GM19468 (cell line): ENCODE data around the gene TSHZ1.
"Not testable (repeated sequence)": the region's sequence is repeated elsewhere in the genome, so short reads cannot be mapped to it uniquely, and the experiment has no call there.

ENCODE experiments used
- ATAC-seq: cut with Tn5 transposase; IDR thresholded peaks from one replicate; pipeline ENCODE4 v1.9.1; 2021; ENCODE audit warnings: mild to moderate bottlenecking, moderate library complexity, moderate number of reproducible peaks; ENCODE audit not compliant: unreplicated experiment; ENCODE audit errors: extremely low read depth

The TSHZ1 gene

GRCh38 chr18:75290737-75291358, 80.3 kb downstream of the TSHZ1 start:
- ATAC-seq: no peak

- no peak for ATAC-seq
Observed at GRCh38 chr18:75291460-75291859, 80.9 kb downstream of the TSHZ1 start.

GRCh38 chr18:75293591-75293990, 83.0 kb downstream of the TSHZ1 start:
- ATAC-seq: no peak

GRCh38 chr18:75297731-75298130, 87.1 kb downstream of the TSHZ1 start:
- ATAC-seq: no peak

- ATAC-seq: no peak
Observed at GRCh38 chr18:75304678-75305557, 94.3 kb downstream of the TSHZ1 start.

GRCh38 chr18:75305984-75306383, 95.4 kb downstream of the TSHZ1 start:
- no peak for ATAC-seq

GRCh38 chr18:75307530-75307929, 96.9 kb downstream of the TSHZ1 start:
- ATAC-seq: no peak

- ATAC-seq: no peak
Observed at GRCh38 chr18:75309564-75309963, 99.0 kb downstream of the TSHZ1 start.

GRCh38 chr18:75314117-75314516, 103.5 kb downstream of the TSHZ1 start:
- no peak for ATAC-seq

- ATAC-seq: no peak
Observed at GRCh38 chr18:75314606-75315005, 104.0 kb downstream of the TSHZ1 start.

GRCh38 chr18:75316223-75316622, 105.6 kb downstream of the TSHZ1 start:
- no peak for ATAC-seq

GRCh38 chr18:75316826-75317225, 106.2 kb downstream of the TSHZ1 start:
- no peak for ATAC-seq

- ATAC-seq: no peak
Observed at GRCh38 chr18:75317300-75317699, 106.7 kb downstream of the TSHZ1 start.

GRCh38 chr18:75317703-75318102, 107.1 kb downstream of the TSHZ1 start:
- ATAC-seq: no peak

GRCh38 chr18:75319905-75320304, 109.3 kb downstream of the TSHZ1 start:
- ATAC-seq: no peak

- ATAC-seq: no peak
Observed at GRCh38 chr18:75320506-75320905, 109.9 kb downstream of the TSHZ1 start.

- no peak for ATAC-seq
Observed at GRCh38 chr18:75321431-75321830, 110.8 kb downstream of the TSHZ1 start.

GRCh38 chr18:75322206-75322605, 111.6 kb downstream of the TSHZ1 start:
- no peak for ATAC-seq

- ATAC-seq: no peak
Observed at GRCh38 chr18:75323821-75324585, 113.4 kb downstream of the TSHZ1 start.

- ATAC-seq: no peak
Observed at GRCh38 chr18:75324686-75325257, 114.2 kb downstream of the TSHZ1 start.

GRCh38 chr18:75329753-75330152, 119.2 kb downstream of the TSHZ1 start:
- not testable (repeated sequence) for ATAC-seq
